Tibial nerve (tissue), 3 donors: ENCODE data around the gene COL8A2.

Experiments
- CTCF ChIP-seq, 5 experiments: fragments of 200-600 bp in 3 of 5; fragments of 450-650 bp in 2 of 5; sonication (generic) in 3 of 5; IDR thresholded peaks; one replicate each; pipeline ENCODE4 v1.5.1; 2016 to 2019; ENCODE audit warnings: antibody characterized with exemption in 5 of 5, mild to moderate bottlenecking in 3 of 5, moderate library complexity in 2 of 5
- POLR2A ChIP-seq, 2 donors: fragments of 450-650 bp; IDR thresholded peaks; one replicate each; pipeline ENCODE4 v1.6.1; 2017; ENCODE audit warnings: antibody characterized with exemption in 2 of 2, mild to moderate bottlenecking in 2 of 2, moderate library complexity in 2 of 2

GRCh38 chr1:36080236-36080635, 44.8 kb downstream of the COL8A2 start:
- TF ChIP-seq CTCF (IDR thresholded peaks at IDR 0.05) (no peak), POLR2A (IDR thresholded peaks at IDR 0.05) (no peak)
